GM21619 (cell line): ENCODE results near the gene DET1.
"Not testable (repeated sequence)": the region's sequence is repeated elsewhere in the genome, so short reads cannot be mapped to it uniquely, and the experiment has no call there.

Source experiments
- ATAC-seq: cut with Tn5 transposase; IDR thresholded peaks from one replicate; pipeline ENCODE4 v1.9.1; 2021; ENCODE audit not compliant: unreplicated experiment

Gene DET1

DNA sequence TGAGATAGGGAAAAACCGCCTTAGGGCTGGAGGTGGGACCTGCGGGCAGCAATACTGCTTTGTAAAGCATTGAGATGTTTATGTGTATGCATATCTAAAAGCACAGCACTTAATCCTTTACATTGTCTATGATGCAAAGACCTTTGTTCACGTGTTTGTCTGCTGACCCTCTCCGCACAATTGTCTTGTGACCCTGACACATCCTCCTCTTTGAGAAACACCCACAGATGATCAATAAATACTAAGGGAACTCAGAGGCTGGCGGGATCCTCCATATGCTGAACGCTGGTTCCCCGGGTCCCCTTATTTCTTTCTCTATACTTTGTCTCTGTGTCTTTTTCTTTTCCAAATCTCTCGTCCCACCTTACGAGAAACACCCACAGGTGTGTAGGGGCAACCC, 5.4 kb downstream of the DET1 start:
- ATAC-seq = not testable (repeated sequence)

DNA sequence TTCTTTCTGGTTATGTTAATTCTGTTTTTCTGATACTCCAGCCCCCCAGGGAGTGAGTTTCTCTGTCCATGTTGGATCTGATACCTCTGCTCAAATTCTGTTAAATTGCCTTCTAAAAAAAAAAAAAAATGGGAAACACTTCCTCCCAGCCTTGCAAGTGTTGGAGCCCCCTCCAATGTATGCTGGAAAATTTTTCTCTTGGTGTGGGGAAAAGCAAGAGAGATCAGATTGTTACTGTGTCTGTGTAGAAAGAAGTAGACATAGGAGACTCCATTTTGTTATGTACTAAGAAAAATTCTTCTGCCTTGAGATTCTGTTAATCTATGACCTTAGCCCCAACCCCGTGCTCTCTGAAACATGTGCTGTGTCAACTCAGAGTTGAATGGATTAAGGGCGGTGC, 6.1 kb downstream of the DET1 start:
- ATAC-seq = not testable (repeated sequence)

DNA sequence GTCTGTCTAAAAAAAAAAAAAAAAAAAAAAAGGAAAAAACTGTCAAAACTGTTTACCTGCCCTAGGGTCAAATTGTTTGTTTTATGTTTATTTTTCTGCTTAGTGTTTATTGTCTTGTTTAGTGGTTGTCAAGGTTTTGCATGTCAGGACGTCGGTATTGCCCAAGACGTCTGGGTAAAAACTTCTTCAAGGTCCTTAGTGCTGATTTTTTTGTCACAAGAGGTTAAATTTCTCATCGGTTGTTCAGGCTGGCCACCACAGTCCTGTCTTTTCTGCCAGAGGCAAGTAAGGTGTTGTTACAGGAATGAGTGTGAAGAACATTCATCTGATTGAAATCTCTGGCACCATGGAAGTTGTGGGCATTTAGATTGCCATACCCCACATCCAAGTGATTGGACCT, 7.0 kb downstream of the DET1 start:
- no peak for ATAC-seq

DNA sequence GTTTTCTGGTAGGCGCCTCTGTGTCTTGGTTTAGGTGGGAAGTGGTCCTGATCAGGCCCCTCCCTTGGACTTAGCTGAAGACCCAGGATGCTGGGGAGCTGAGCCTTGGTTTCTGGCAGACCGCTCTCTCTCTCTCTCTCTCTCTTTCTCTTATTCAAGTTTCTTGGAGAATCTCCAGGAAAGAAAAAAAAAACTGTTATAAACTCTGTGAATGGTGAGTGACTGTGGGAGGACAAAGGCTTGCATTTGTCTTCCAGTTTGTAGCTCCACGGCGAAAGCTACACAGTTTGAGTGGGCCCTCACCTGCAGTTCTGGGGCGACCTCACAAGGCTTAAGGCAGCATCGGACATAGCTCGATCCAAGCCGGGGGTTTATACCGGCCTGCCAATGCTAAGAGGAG, 7.5 kb downstream of the DET1 start:
- no peak for ATAC-seq

DNA sequence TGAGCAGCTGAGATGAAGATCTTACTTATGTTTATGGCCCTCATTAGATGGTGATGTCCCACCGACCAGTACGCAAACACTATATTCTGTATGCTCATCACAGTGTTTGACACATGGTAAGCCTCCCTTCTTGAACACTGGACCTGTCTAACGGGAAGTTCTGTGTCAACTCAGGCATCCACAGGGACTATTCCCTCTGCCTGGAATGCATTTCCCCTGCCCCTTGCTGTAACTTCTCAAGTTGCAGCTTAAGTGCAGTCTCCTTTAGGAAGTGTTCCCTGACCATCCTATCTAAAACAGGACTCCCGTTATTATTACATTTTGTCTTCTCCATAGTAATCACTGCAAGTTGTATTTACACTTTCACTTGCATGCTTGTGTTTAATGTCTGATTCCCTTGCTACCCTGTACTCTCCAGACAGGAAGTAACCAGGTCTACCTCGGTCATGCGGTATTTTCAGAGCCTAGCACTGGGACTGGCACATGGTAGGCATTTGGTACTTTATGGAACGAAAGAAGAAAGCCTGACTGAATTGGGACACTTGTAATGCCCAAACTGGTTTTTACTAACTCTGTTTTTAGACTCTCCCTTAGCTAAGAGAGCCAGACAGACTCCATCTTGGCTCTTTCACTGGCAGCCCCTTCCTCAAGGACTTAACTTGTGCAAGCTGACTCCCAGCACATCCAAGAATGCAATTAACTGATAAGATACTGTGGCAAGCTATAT, 8.7 kb downstream of the DET1 start:
- no peak for ATAC-seq

DNA sequence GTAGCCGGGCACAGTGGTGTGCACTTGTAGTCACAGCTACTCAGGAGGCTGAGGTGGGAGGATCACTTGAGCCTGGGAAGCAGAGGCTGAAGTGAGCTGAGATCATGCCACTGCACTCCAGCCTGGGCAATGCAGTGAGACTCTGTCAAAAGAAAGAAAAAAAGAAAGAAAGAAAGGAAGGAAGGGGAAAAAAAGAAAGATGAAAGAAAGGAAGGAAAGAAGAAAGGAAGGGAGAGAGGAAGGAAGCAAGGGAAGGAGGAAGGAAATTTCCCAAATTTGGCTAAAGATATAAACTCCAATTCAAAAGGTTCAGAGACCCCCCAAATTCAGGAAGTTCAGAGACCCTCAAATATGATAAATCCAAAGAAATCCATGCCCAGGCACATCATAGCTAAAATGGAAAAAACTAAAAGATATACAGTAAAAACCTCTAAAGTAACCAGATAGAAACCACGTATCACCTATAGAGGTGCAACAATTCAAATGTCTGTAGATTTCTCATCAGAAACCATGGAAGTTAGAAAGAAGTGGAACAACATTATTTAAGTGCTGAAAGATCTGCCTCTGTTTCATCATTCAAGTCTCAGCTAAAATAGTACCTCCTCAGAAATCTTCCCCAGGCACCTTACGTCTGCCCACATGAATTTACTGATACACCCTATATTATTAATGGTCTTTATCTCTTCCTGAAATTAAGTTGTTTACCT, 10.7 kb downstream of the DET1 start:
- no peak for ATAC-seq

DNA sequence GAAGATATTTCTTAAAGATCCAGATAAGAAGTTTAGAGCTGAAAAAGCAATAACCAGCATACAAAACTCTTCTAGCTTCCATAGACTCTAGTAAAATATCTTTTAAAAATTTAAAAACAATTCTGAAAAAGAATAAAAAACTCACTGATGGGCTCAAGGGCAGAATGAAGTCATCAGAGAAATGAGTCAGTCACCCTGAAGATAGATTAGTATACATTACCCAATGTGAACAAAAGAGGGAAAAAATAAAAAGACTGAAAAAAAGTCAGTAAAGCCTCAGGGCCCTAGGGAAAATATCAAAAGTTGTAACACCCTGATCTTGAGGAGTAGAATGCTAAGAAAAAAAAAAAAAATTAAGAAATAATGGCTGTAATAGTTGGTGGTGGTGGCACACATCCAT, 11.4 kb downstream of the DET1 start:
- no peak for ATAC-seq

DNA sequence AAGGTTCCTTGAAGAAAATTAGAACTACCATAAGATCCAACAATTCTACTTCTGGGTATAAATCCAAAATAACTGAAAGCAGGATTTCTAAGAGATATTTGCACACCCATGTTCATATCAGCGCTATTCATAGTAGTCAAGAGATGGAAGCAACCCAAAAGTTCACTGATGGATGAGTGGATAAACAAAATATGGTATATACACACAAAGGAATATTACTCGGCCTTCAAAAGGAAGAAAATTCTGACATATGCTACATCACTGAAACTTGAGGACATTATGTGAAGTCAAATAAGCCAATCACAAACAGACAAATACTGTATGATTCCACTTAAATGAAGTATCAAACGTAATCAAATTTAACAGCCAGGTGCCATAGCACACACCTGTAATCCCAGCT, 13.1 kb downstream of the DET1 start:
- no peak for ATAC-seq

DNA sequence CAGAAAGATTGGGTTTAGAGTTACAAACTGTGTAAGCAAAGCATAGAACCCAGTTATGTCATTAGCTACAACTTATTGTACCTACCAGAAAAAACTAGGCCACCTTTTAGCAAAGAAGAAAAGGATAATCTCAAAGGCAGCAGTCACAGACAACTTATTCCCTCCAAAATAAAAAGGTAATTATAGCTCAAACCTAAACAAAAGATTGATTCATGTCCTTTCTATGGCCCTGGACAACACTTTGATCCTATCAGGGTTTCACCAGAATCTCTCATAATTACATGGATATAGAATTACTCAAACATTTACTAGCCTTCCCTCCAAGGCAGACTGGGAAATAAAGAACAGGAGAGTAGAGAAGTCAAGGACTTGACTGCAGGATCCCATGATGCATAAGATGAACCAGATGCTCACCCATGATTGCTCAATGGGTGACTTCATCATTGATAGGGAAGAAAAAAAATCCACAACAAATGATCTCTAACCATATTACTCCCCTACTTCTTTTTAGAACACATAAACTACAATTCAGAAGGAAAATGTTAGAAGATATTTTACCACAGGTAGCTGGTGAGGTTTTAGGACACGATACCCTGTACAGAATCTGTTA, 17.4 kb downstream of the DET1 start:
- ATAC-seq = no peak

DNA sequence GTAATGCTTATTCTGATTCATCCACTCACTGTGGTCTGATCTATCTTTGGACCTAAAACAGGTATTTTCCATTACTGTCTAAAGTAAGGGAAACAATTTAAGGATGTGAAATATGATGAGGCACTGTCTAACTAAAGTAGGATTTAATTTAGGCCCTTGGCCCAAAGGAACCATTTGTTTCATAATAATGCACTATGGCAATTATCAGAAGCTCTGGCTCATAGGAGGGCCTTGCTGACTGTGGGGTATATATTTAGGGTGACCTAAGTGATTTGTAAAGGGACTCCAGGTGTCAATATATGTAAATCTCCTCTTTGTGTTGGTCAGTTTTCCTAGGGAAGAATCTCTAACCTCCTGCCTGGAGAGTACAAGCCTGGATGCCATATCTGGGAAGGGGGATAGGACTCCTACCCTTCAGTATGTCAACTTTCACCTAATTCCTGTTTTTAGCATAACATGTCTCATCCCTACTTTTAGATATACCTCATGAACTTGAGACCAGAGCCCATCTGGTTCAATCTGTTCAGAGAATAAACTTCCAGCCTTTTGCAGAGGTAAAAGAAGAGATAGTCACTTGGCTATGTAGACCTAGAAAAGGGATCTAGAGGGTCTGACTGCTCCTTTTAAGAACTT, 20.1 kb downstream of the DET1 start:
- no peak for ATAC-seq

DNA sequence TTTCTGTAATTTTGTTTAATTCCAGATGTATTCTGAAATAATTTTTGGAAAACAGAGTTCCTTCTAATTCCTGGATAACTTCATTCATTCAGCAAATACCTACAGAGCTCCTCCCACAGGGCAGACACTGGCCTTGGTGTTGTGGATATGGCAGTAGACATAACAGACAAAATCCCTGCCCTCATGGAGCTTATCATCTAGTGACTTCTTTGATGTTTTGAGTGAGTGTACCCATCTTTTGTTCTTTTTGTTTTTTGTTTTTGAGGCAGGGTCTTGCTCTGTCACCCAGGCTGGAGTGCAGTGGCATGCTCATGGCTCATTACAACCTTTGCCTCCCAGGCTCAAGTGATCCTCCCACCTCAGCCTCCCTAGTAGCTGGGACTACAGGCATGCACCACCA, 21.1 kb downstream of the DET1 start:
- no peak for ATAC-seq

DNA sequence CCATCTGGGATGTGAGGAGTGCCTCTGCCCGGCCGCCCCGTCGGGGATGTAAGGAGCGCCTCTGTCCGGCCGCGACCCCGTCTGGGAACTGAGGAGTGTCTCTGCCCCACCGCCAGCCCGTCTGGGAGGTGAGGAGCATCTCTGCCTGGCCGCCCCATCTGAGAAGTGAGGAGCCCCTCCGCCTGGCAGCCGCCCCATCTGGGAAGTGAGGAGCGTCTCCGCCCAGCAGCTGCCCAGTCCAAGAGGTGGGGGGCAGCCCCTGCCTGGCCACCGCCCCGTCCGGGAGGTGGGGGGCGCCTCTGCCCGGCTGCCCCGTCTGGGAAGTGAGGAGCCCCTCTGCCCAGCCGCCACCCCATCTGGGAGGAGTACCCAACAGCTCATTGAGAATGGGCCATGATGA, 22.4 kb downstream of the DET1 start:
- not testable (repeated sequence) for ATAC-seq

DNA sequence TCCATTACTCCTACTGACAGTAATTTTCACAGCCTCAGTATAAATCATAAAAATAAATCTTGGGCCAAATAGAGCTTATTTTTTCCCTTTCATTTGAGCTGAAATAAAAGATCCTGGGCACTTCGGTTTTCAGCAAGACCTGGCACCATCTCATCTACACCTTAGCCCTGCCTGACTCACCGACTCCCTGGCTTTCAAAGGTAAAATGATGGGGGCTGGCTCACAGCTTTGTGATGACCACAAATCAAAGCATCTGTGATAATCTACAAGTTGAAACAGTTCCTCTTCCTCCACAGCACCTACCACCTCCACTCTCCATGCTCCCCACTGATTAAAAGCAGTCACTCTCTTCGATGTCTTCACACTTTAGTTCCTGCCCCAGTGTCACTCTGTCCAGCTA, 27.6 kb downstream of the DET1 start:
- no peak for ATAC-seq

DNA sequence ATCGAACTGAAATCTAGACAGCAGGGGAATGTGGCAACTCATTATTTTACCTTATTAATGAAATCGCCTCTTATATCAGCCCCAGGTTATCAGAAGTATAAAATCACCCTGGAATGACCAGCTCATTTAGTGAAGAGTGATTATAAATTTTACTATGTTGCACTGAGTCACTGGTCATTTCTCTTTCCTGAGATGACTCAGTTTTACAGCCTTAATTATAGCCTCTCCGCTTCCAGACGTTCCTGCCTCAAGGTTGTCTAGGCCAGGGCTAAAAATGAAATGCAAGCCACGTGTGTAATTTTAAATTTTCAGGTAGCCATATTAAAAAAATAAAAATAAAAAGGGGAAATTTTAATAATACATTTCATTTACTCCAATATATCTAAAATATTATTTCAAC, 33.3 kb downstream of the DET1 start:
- no peak for ATAC-seq

DNA sequence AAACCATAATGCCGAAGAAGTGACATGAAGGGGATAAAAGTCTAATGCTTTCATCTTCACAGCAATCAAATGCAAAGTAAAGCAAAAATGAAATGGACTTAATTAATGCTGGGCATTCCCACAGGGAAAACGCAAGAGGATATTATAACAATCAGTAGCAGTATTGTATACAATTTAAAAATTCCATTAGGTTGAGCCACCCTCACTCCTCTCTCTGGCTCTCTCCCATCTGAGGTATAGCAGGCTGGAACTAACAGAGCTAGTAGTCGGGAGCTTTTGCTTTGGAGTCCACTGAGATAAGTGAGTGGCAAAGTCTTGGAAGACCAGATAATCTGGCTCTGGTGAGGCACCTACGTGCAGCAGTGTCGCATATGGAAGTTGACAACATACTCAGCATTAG, 33.9 kb downstream of the DET1 start:
- ATAC-seq = no peak

DNA sequence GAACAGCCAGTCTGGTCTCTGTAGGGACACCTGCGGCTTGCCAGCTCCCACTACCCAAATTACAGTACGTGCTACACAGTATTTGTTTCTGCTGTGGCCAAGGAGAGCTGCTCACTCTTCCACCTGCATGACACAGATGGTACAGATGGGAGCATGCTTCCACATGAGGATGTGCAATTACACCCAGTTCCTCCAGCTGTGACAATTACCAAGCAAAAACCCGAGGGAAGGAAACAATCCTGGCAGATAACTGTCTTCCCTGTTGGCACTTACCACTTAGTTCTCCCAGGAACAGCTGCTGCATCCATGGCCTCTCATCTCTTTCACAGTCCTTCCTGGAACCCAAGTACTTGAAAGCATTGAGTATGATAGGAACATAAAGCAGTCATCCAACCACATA, 34.4 kb downstream of the DET1 start:
- ATAC-seq = no peak

DNA sequence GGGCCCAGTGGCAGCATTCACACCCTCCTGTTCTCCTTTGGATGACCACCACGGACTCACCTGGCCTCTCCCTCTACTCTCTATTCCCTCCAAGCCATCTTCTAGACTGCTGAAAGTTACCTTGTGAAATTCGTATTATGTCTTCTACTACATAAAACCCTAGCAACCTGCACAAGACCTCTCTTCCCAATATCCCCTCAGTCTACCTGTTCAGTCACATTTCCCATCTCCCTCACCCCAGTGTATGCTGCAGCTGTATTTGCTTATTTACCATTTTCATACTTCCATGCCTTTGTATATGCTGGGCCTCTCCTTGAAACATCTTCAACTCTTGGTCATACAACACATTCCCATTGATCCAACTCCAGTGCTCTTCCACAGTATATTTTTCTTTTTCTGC, 35.3 kb downstream of the DET1 start:
- ATAC-seq = no peak

DNA sequence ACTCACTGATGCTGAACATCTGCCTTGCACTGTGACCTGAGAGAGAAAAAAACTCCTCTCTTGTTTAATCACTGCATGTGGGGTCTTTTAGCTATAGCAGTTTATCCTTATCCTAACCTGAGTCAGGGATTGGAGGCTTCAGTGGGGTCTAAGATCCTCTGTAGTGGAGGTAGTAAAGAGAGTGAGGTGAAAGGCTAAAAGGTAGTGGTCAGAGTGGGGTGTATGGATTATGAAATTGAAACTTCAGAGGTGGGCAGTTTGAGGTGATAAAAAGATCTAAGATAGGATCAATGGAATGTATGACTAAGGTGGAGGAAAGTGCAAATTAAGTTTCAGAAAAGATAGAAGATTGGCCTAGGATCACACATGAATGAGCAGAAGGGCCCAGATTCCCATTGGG, 36.5 kb downstream of the DET1 start:
- no peak for ATAC-seq

DNA sequence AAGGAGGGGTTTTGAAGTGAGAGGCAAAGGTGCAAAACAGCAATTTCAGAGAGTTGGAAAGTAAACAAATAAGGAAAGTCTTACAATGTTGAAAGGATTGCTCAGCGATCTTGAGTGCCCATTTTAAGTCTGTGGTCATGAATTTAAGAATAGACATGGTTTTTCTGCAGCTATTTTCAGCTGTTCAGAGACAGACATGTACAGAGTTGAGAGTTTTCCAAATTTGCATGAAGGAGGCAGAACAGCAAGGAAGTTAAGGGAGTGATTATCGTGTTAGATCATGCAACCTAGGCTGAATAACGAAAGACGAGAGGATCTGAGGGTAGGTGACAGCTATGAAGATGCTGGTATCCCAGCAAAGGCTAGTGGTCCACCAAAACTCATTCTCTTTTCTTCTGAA, 37.2 kb downstream of the DET1 start:
- ATAC-seq = no peak

DNA sequence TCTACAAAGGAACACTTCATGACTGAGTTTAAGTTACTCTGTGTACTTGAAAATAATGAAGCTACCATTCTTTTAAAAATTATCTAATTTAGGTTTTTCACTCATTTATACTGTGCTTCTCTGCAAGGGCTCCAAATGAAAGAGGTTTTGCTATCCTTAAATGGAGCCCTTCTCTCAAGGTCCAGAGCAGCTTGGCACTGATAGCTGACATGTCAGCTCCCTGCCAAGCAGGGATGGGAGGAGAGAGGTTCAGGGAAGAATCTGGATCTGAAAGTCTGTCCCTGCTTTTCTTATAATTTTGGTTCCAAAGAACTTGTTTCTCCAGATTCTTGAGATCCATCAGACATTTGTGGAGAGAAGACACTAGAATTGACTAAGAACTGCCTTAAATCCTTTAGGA, 39.9 kb downstream of the DET1 start:
- no peak for ATAC-seq

DNA sequence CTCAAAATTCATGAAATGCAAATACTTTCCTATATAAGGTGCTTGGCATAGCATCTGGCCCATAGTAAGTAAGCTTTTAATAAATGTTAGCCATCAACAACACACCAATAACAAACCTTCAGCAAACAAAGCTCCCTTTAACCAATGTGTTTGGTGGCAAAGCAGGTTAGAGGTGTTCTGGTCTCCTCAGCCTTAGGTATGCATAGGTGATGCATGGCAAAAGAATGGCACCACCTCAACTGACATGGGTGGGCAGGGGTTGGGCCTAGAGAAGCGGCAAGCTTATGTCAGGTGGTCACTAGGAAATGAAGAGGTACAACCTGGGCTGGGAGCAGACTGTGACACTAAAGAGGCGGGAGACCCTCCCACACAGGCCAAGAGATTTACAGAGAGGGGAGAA, 40.8 kb downstream of the DET1 start:
- ATAC-seq = no peak

DNA sequence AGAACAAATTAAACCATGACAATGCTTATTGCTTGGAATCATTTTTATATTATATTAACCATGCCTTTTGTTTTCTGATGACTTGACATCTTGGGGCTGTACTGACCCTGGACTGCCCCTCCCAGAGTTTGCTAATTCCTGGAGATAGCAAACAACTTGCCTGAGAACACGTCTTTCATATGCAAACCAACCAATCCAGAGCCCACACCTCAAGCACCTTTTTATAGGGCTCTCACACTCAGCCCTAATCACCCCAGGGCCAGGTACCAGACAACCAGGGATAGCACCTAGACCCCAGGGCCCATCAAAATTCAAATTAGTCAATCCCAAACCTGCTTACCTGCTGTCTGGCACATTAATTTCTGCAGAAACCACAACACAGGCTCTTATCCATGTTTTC, 42.0 kb downstream of the DET1 start:
- no peak for ATAC-seq
